Dedifferentiated amniotic fluid mesenchymal stem cell (primary cell): ENCODE results near the gene PEPD.

Experiments
- DNase-seq: peaks from one replicate; pipeline ENCODE4 v3.0.0-alpha.2; 2016; ENCODE audit errors: extremely low spot score

The PEPD gene

GRCh38 chr19:33472691-33473652 is 48.6 kb downstream of the PEPD start:
- peak; percentile 55 for DNase-seq

GRCh38 chr19:33472226-33472625 is 49.4 kb downstream of the PEPD start:
- no peak for DNase-seq

GRCh38 chr19:33471111-33471996 is 50.2 kb downstream of the PEPD start:
- DNase-seq, result no peak

- no peak for DNase-seq
These were observed 50.9 kb downstream of the PEPD start for GRCh38 chr19:33470686-33471085.

DNA sequence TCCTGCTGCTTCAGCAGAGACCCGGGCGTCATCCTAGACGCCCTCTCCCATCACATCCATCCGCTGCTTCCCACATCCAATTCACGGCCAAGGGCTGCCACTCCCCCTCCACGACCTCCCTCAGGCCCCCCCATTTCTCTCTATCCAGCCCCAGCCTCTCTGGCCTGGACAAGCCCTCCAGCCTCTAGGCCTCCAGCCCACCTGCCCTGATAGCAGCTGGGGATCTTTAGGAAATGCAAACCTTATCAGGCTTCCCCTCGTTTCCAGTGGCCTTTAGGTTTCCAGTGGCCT is 51.6 kb downstream of the PEPD start:
- DNase-seq, result no peak

- DNase-seq, result no peak
These were observed 52.2 kb downstream of the PEPD start for GRCh38 chr19:33469171-33470039.

DNA sequence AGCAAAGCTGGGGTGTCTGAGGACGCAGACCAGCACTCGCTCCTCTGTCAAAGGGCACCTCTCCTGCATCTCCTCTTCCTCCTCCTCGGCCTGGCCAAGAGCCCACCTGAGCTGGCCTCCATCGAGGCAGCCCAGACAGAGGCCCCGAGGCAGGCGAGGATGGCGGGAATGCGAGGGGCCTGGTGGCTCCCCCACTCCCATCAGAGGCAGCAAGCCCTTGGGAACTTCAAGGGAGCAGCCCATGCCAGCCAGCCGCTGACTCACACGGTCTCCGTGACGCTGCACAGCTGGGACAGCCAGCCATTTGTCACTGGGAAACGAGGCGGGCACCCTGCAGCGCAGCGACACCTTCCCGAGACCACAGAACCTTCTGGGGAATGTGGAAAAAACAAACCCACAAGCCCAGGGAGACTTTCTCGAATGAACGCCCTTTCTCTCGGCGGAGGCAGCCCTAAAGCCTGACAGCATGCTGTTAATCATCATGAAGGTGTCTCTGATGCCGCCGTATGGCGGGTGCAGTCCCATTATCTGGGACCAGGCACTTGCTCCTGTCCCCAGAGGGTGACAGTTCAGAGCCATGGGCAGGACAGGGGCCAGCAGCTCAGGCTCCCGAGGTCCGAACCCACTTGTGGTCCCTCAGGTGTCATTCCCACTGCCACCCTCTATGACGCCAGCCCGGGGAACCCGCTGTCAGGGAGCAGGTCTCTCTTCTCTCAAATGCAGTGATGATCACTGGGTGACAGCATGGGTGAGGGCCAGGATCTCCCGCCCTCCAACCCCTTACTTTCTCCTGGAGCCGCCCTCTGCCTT is 53.0 kb downstream of the PEPD start:
- no peak for DNase-seq

DNA sequence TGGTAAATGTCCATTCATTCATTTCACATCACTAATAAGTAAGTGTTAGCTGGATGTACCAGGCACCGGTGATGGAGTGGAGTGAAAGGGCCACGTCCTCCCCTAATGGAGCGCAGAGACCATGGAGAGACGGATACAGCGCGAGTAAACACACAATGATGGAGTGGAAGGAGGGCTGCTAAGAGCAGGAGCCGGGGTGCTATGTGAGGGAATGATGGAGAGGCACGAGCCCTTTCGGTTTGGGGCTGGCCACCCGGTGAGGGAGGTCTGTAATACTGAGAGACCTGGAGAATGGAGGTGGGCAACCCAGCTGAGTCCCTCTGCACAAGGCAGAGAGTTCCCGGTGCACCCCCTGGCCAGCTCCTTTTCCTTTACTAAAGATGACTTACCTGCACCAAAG is 53.7 kb downstream of the PEPD start:
- no peak for DNase-seq

DNA sequence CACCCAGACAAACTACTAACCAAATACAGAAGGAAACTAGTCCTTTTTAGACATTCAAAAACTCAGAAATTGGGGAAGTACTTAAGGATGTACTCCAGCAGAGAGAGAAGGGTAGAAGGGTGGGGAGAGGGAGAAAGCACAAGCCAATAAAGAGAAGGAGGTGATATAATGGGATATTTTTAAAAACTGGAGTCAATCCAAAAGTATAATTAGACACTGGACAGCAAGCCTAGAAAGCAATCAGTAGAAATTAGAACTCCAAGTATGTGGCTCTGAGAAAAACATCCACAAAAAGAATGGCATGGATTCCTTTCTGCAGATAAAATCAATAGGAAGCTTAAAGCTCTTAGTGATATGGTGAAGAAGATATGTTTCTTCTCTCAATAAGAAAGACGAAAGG is 55.8 kb downstream of the PEPD start:
- no peak for DNase-seq

GRCh38 chr19:33465371-33465770 is 56.2 kb downstream of the PEPD start:
- DNase-seq, result no peak

DNA sequence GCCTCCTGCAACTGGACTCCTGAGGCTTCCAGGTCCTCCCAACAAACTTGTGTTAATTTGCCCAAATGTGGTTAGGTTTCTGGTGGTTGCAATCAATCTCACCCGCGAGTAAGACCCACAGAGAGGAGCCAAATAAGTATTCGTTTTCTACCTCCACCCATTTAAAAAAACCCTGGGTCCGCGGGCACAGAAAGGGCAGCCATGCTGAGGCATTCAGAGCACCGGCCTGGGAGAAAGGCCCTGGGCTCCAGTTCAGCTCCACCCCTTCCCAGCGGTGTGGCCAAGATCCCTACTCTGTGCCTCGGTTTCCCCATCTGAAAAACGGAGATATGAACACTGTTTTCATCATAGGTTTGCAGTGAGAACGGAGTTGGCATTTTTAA is 56.9 kb downstream of the PEPD start:
- no peak for DNase-seq

DNA sequence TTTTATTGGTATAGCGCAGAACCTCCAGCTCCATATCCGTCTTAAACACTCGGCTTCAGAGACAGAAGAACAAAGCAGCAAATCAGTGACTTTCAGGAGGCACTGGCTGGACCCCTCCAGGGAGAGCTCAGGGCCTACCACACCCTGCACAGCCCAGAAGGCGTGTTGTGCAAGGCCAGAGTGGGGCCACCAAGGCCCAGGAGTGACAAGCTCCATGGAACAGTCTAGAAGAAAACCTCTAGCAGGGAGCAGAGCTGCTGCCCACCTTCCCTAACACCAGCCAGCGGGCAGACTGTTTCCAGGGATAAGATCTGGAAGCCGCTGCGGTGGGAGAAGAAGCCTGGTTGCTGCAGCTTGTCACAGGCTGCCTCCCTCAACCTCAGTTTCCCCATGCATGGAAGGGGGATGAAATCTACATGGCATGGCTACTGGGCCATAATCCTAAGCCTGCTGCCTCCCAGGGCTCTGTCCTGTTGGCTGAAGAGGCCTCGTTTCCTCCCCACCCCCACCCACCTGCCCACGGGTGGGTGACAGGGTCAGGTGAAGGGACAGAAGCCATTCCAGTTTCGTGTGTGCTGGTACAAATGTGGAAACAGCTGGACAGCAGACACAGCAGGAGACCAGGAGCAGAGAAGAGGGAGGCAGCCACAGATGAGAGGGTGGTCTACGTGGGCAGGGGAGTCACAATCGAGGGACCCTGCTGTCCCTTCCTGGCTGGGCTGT is 57.4 kb downstream of the PEPD start:
- no peak for DNase-seq

GRCh38 chr19:33463199-33463598 is 58.4 kb downstream of the PEPD start:
- DNase-seq, result no peak

- DNase-seq, result no peak
These were observed 59.3 kb downstream of the PEPD start for GRCh38 chr19:33462112-33462791.

GRCh38 chr19:33461256-33462111 is 60.1 kb downstream of the PEPD start:
- DNase-seq, result no peak

- no peak for DNase-seq
These were observed 61.2 kb downstream of the PEPD start for GRCh38 chr19:33460221-33460908.

DNA sequence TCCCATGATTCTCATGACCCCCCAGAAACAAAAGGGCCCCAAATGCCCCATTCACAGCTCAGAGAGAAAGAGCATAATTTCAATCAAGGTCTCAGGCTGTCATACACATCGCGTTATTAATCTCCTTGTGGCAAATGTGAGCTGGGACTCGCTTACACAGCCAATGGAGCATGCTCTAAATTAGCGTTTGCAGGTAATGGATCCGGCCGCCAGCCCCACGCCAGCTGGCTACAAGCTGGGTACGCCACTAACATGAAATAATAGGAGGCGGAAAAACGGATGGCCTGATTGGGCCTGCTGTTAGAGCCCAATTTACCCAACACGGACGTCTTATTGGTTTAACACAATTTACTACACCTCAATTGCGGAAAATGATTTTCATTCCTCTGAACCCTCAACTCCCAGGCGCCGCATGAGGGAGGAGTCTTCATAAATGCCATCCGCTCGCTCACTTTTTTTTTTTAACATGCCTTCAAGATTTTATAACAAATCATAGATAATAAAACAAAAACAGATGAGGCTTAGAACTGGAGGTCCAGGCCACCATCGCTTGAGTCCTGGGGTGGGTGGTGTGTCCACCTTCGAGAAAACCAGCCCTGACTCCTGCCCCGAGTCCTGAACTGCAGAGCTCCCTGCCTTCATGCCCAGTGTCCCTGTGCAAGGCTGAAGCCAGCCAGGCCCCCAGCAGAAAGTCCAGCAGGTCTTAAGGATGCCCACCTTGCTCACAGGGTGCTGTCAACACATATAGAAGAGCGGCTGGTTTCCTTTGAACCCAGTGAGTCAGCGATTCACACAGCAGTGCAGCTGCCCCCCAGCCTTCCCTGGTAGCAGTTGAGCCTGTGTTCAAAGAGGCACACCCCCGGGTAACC is 62.1 kb downstream of the PEPD start:
- DNase-seq, result no peak
